ENCODE results near the gene CHCHD3. TPM values are rescaled to one million over a fixed set of nuclear protein-coding genes. Genes with fewer than 3 reads are reported as not detected.

Gene CHCHD3
- total RNA-seq, 1 donor from 2014 or later = 75.5 TPM

DNA sequence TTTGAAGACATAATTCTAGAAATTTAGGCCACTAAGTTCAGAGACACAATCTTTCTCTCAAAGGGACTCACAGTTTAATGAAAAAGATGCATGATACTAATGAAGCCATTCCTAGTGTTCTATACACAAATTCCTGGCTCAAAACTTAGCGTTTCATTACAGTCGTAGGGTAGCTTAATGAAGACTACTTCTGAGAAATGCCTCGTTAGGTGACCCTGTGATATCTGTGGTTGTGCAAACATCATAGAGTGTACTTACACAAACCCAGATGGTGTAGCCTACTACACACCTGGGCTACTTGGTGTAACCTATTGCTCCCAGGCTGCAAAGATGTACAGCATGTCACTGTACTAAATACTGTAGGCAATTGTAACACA is 488 bp upstream of the CHCHD3 start:
- DNase-seq (ENCODE audit: low read depth) = no peak
- TF ChIP-seq, protein P1, sequence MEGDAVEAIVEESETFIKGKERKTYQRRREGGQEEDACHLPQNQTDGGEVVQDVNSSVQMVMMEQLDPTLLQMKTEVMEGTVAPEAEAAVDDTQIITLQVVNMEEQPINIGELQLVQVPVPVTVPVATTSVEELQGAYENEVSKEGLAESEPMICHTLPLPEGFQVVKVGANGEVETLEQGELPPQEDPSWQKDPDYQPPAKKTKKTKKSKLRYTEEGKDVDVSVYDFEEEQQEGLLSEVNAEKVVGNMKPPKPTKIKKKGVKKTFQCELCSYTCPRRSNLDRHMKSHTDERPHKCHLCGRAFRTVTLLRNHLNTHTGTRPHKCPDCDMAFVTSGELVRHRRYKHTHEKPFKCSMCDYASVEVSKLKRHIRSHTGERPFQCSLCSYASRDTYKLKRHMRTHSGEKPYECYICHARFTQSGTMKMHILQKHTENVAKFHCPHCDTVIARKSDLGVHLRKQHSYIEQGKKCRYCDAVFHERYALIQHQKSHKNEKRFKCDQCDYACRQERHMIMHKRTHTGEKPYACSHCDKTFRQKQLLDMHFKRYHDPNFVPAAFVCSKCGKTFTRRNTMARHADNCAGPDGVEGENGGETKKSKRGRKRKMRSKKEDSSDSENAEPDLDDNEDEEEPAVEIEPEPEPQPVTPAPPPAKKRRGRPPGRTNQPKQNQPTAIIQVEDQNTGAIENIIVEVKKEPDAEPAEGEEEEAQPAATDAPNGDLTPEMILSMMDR (conservative IDR thresholded peaks at IDR 0.05; ENCODE audit: low read depth, low read length) = no peak
- no peak overlapping the region for H3K4me3 ChIP-seq (ENCODE audit: low read depth, low read length)

DNA sequence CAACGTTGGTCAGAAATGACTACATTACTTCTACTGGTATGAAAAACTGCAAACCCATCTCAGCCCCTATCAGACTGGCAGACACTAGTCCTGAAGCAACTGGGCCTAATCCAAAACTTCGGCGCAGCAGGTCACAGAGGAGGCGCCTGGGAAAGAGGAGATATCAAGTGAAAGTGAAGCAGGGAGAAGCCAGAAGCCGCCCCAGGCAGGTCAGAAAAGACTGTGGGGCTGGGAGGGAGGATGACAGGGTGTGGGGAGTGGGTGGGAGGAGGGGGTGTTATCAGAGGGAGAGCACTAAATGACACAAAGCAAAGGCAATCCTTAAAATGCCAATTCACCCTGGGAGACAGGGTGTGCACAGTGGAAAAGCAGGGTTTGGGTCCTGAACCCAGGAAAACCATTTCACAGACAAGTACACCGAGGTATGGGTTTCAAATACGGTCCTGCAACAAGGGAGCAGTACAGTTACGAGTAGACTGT is 731 bp downstream of the CHCHD3 start:
- peak overlapping the region; percentile 79 for H3K4me3 ChIP-seq (ENCODE audit: low read depth, low read length)
- no peak for DNase-seq (ENCODE audit: low read depth)
- TF ChIP-seq, protein P1 (conservative IDR thresholded peaks at IDR 0.05; ENCODE audit: low read depth, low read length) = no peak

DNA sequence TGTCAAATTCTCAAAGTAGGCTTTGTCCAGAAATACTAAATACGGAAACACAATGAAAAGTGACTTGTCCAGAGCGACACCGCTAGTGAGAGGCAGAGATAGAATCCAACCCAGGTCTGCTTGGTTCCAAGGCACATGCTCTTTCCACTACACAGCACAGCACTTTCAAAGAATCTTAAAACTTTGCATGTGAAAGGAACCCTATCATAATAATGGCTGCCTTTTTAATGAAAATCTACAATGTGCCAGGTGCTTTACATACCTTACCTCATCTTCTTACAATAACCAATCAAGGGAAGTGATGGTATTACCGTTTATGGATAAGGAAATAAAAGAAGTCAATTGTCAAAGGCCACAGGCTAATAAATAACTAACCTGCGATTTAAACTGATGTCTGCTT is 2.6 kb downstream of the CHCHD3 start:
- H3K4me3 ChIP-seq (ENCODE audit: low read depth, low read length) = no peak overlapping the region
- no peak for DNase-seq (ENCODE audit: low read depth)
- TF ChIP-seq, protein P1 (conservative IDR thresholded peaks at IDR 0.05; ENCODE audit: low read depth, low read length) = no peak

DNA sequence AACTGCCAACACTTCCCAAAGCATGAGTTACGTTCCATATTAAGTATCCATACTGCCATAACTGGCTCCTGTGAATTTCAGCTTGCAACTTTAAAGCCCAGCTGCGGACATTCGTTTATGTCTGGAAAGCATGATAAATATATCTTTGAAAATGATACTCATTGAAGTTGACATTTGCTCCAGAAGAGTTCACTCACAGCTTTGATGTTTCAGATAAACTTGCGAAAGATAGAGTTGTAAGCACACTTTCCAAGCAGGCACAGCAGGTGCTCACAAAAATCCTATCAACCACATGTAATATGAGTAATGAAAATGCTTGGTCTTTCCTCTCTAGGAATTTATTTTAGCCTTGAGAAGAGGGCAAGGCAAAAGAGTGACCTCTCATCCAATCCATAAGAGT is 4.5 kb downstream of the CHCHD3 start:
- H3K4me3 ChIP-seq (ENCODE audit: low read depth, low read length) = no peak overlapping the region
- no peak for DNase-seq (ENCODE audit: low read depth)
- TF ChIP-seq, protein P1 (conservative IDR thresholded peaks at IDR 0.05; ENCODE audit: low read depth, low read length) = no peak

DNA sequence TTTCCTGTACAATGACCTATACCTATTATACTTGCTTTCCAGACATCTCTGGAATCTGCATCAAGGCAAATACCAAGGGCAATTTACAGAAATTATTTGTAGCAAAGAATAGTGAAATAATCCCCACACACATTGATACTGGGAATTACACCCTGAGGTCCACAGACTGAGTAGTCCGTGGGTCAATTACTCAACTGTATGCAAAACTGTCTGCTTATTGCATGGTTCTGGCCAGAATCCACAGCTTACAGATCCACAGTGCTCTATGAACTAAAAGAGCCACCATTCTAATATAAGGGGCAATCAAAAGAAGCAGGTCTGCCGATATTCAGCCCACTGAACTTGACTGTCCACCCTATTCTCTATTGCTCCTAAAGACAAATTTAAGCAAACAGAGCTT is 5.7 kb downstream of the CHCHD3 start:
- TF ChIP-seq, protein P1 (conservative IDR thresholded peaks at IDR 0.05; ENCODE audit: low read depth, low read length) = no peak
- H3K4me3 ChIP-seq (ENCODE audit: low read depth, low read length) = no peak overlapping the region
- DNase-seq (ENCODE audit: low read depth) = no peak

DNA sequence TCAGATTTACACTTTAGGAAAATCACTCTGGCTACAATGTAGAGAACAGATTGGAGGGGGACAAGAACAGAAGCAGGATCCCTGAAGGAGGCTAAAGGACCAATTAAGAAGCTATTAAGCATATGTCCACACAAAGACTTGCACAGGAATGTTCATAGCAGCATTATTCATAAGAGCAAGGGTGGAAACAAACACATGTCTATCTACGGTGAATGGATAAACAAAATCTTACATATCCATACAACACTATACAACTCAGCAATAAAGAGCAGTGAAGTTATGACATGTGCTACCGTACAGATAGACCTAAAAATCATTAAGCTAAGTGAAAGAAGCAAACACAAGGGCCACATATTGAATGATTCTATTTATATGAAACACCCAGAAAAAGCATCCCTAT is 10.4 kb downstream of the CHCHD3 start:
- H3K4me3 ChIP-seq (ENCODE audit: low read depth, low read length) = no peak overlapping the region
- TF ChIP-seq, protein P1 (conservative IDR thresholded peaks at IDR 0.05; ENCODE audit: low read depth, low read length) = no peak
- no peak for DNase-seq (ENCODE audit: low read depth)

DNA sequence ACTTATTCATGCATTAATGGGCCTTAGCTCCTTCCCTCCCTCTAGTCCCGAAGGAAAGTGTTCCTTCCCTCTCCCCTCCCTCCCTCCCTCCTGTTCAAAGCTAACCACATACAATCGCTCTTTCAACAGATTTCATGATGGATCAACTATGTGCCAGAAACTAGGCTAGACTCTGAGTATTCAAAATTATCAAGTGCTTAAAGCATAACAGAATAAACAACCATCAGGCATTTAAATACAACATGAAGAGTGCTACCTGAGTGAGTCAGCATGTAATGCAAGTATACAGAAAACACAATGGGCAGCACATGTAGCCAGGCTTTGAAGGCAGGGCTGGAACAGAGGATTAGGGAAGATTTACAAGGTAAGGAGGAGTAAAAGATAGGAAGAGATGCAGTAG is 11.3 kb downstream of the CHCHD3 start:
- TF ChIP-seq, protein P1 (conservative IDR thresholded peaks at IDR 0.05; ENCODE audit: low read depth, low read length) = no peak
- no peak for DNase-seq (ENCODE audit: low read depth)
- H3K4me3 ChIP-seq (ENCODE audit: low read depth, low read length) = no peak overlapping the region
